Activated CD4-positive, alpha-beta T cell treated with anti-CD3 and anti-CD28 coated beads, Interleukin-2, amount 50 U/mL, for 4 hours (primary cell): ENCODE results near the gene HOXA11.

Experiments
- DNase-seq, 2 experiments: peaks; one replicate each; pipeline ENCODE4 v3.0.0-alpha.2; 2020

The HOXA11 gene

GRCh38 chr7:27179503-27180430 lies 5.3 kb downstream of the HOXA11 start:
- DNase-seq: peak; percentile 41 to 46

- no peak for DNase-seq
These were observed 6.0 kb downstream of the HOXA11 start for GRCh38 chr7:27179030-27179429.

GRCh38 chr7:27178366-27178765 lies 6.7 kb downstream of the HOXA11 start:
- DNase-seq: no peak

GRCh38 chr7:27177795-27178320 lies 7.2 kb downstream of the HOXA11 start:
- no peak for DNase-seq

- no peak for DNase-seq
These were observed 7.9 kb downstream of the HOXA11 start for GRCh38 chr7:27176962-27177794.

GRCh38 chr7:27176524-27176845 lies 8.5 kb downstream of the HOXA11 start:
- no peak for DNase-seq

- DNase-seq: no peak
These were observed 9.2 kb downstream of the HOXA11 start for GRCh38 chr7:27175626-27176523.

GRCh38 chr7:27174874-27175625 lies 10.0 kb downstream of the HOXA11 start:
- DNase-seq: no peak

- DNase-seq: no peak
These were observed 10.8 kb downstream of the HOXA11 start, which contains the start of gene HOXA10 for GRCh38 chr7:27173956-27174873. Gene HOXA10, minus strand, starts transcription at chr7:27174320. Its CDS starts 14 bp downstream, at chr7:27174306.

- no peak for DNase-seq
These were observed 11.5 kb downstream of the HOXA11 start for GRCh38 chr7:27173511-27173955.

- DNase-seq: no peak
These were observed 12.1 kb downstream of the HOXA11 start for GRCh38 chr7:27172823-27173510.

- DNase-seq: no peak
These were observed 12.7 kb downstream of the HOXA11 start for GRCh38 chr7:27172315-27172774.

- no peak for DNase-seq
These were observed 13.3 kb downstream of the HOXA11 start for GRCh38 chr7:27171637-27172314.

- DNase-seq: no peak
These were observed 13.8 kb downstream of the HOXA11 start for GRCh38 chr7:27171325-27171636.

GRCh38 chr7:27170426-27171324 lies 14.4 kb downstream of the HOXA11 start:
- no peak for DNase-seq

- DNase-seq: no peak
These were observed 15.2 kb downstream of the HOXA11 start for GRCh38 chr7:27169658-27170425.

GRCh38 chr7:27168265-27168947 lies 16.6 kb downstream of the HOXA11 start:
- no peak for DNase-seq
